Neural crest cell (in vitro differentiated cells): ENCODE results near the gene DGKH. TPM values are rescaled to one million over a fixed set of nuclear protein-coding genes. Genes with fewer than 3 reads are reported as not detected.
A peak's percentile ranks its signal among the peaks of the same experiment; 100 is the strongest.

ENCODE experiments used
- DNase-seq: peaks from one replicate; pipeline ENCODE4 v3.0.0; 2021; ENCODE audit warnings: low read depth, mixed read lengths, low spot score
- H3K27ac Mint-ChIP-seq: one replicate; pipeline ENCODE4 v1.8.0; 2021; ENCODE audit warnings: mild to moderate bottlenecking, mixed read lengths; ENCODE audit not compliant: unreplicated experiment
- H3K27me3 Mint-ChIP-seq: 2 replicates; pipeline ENCODE4 v1.8.0; 2021; ENCODE audit warnings: low read depth, mild to moderate bottlenecking, mixed read lengths
- H3K36me3 Mint-ChIP-seq: 2 replicates; pipeline ENCODE4 v1.8.0; 2021; ENCODE audit warnings: low read depth, mild to moderate bottlenecking, mixed read lengths
- H3K4me1 Mint-ChIP-seq: 2 replicates; pipeline ENCODE4 v1.8.0; 2021; ENCODE audit warnings: mixed read lengths
- H3K4me3 Mint-ChIP-seq: one replicate; pipeline ENCODE4 v1.8.0; 2021; ENCODE audit warnings: mild to moderate bottlenecking, mixed read lengths
- H3K9me3 Mint-ChIP-seq: 2 replicates; pipeline ENCODE4 v1.8.0; 2021; ENCODE audit warnings: mixed read lengths
- total RNA-seq: library from RNA; stranded (reverse); gene quantifications from 2 replicates; pipeline ENCODE4 v1.2.1, GENCODE V29; 2021
- TF ChIP-seq, protein P1 (sequence below): fragments of 200-600 bp; sonication (generic); conservative IDR thresholded peaks from 2 replicates; pipeline ENCODE4 v1.5.0; 2021; ENCODE audit warnings: antibody characterized with exemption, mild to moderate bottlenecking

Gene DGKH
- total RNA-seq, 1 donor from 2014 or later = 12.4 TPM

DNA sequence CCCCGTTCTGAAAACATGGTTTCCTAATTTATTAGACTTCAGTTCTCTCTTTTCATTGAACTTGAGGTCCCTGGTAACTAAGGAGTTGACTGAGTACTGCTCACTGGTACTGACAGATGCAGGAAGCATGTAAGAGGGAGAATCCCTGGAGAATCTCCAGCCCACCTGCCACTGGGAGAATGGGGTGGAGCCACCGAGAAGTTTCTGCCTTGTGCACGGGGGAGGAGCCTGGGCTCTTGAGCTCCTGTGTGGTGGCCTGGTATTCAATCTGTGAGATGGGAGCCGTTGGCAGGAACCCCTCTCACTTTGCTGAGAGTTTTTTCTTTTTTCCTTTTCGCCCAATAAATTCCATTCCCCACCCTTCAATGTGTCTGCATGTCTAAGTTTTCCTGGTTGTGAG lies 210.3 kb downstream of the DGKH start:
- H3K4me3 Mint-ChIP-seq = no peak overlapping the region
- TF ChIP-seq, protein P1, sequence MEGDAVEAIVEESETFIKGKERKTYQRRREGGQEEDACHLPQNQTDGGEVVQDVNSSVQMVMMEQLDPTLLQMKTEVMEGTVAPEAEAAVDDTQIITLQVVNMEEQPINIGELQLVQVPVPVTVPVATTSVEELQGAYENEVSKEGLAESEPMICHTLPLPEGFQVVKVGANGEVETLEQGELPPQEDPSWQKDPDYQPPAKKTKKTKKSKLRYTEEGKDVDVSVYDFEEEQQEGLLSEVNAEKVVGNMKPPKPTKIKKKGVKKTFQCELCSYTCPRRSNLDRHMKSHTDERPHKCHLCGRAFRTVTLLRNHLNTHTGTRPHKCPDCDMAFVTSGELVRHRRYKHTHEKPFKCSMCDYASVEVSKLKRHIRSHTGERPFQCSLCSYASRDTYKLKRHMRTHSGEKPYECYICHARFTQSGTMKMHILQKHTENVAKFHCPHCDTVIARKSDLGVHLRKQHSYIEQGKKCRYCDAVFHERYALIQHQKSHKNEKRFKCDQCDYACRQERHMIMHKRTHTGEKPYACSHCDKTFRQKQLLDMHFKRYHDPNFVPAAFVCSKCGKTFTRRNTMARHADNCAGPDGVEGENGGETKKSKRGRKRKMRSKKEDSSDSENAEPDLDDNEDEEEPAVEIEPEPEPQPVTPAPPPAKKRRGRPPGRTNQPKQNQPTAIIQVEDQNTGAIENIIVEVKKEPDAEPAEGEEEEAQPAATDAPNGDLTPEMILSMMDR = no peak
- H3K27me3 Mint-ChIP-seq = no peaks in the 10 kb centered on the region
- peaks cover 6% of the 10 kb centered on the region for H3K9me3 Mint-ChIP-seq
- H3K4me1 Mint-ChIP-seq = no peaks in the 10 kb centered on the region
- peaks cover 4% of the 10 kb centered on the region for H3K36me3 Mint-ChIP-seq
- no peak for DNase-seq
- H3K27ac Mint-ChIP-seq = no peak overlapping the region

DNA sequence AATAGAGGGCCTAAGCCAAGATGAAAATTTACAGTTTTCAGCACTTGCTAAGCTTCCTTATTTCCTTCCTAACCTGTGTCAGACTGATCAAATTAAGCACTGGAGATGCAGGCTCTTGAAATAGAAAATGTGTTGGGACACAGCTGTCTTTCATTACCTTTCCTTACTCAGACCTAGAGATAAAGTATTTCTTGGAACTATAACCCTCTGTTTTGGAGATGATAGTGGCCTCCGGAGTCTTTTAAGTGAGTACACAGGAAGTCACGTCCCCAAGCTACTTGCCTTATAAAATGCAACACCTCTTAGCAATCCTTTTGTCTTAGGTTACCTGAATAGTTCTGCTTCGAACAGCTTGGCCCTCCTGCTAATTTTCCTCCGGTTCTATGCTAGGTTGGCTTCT lies 211.1 kb downstream of the DGKH start:
- Mint-ChIP-seq H3K9me3 (peaks cover 6% of the 10 kb centered on the region), H3K4me3 (no peak overlapping the region), H3K27ac (no peak overlapping the region), H3K4me1 (no peaks in the 10 kb centered on the region), H3K27me3 (no peaks in the 10 kb centered on the region), H3K36me3 (peaks cover 4% of the 10 kb centered on the region)
- TF ChIP-seq, protein P1 = no peak
- DNase-seq = no peak

DNA sequence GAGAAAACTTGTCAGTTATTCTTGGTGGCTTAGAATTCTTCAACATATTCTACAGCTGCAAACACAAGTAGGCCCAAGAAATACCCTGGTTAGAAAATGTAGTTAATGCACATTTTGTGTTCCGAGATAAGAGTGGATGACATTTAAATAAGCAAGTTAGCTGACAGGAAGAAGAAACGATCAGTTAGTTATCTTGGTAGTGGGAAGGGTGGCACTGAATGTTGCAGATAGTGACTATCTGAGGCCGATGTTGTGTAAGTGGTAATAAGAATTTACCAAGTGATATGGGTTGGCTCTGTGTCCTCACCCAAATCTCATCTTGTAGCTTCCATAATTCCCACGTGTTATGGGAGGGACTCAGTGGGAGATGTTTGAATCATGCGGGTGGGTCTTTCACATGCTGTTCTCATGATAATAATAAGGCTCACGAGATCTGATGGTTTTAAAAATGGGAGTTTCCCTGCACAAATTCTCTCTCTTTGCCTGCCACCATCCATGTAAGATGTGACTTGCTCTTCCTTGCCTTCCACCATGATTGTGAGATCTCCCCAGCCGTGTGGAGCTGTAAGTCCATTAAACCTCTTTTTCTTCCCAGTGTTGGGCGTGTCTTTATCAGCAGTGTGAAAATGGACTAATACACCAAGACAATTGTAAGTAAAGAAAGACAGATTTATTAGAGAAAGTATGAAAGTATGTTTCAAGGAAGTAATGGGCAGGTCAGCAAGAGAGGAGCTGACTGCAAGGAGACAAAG lies 212.6 kb downstream of the DGKH start:
- no peak for DNase-seq
- Mint-ChIP-seq H3K27me3 (no peaks in the 10 kb centered on the region), H3K4me1 (no peaks in the 10 kb centered on the region), H3K9me3 (peaks cover 6% of the 10 kb centered on the region), H3K27ac (no peak overlapping the region), H3K4me3 (no peak overlapping the region), H3K36me3 (peaks cover 4% of the 10 kb centered on the region)
- TF ChIP-seq, protein P1 = no peak

DNA sequence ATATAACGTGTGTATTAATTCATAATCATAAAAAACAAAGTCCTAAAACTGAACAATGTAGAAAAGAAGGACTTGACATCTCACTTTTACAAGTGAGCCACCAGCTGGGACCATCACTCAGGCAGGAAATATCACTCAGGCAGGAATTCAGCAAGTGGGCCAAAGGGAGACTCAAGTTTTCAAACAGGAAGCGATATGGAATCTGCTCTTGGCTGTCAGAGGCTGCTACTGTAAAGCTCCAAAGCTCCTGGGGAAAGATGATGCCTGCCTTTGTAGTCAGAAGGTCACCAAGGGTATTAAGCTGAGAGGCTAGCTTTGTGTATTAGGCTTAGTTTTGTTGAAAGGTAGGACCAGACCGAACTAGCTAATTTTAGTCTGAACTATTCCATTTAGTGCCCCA lies 218.0 kb downstream of the DGKH start:
- Mint-ChIP-seq H3K27ac (no peak overlapping the region), H3K4me1 (peaks cover 10% of the 10 kb centered on the region), H3K36me3 (peaks cover 19% of the 10 kb centered on the region), H3K9me3 (peaks cover 15% of the 10 kb centered on the region), H3K27me3 (no peaks in the 10 kb centered on the region), H3K4me3 (no peak overlapping the region)
- no peak for DNase-seq
- TF ChIP-seq, protein P1 = no peak

DNA sequence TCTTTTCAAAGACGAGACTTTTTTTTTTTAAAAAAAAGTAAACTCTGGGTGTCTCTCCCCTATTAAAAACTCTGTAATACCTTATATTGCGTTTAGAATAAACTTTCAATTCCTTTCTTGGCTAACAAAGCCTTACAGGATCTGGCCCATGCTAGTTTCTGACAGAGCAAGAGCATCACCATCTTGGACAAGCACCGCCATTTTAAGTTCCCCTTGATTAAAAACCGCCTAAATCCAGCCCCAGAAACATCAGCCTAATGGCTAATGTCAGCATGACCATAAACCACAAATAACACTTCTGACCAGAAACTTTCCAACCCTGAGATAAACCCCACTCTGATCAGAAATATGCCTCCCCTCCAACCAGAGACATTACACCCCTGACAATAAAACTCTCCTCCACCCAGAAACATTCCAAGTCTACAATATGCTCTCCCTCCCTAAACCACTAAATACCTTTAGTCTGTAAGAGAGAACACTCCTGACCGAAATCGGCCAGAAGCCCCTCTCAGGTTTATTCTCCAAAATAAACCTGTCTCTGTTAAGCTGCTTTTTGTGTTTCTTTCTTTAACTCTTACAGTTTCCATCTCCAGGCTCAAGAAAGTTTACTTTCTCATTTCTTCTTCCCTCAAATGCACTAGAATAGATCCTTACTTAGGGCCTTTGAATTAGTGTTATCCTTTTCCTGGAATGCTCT lies 221.9 kb downstream of the DGKH start:
- Mint-ChIP-seq H3K4me1 (peaks cover 34% of the 10 kb centered on the region), H3K27me3 (no peaks in the 10 kb centered on the region), H3K9me3 (peaks cover 13% of the 10 kb centered on the region), H3K4me3 (peak overlapping the region; percentile 99), H3K36me3 (peaks cover 21% of the 10 kb centered on the region), H3K27ac (peak overlapping the region; percentile 10)
- TF ChIP-seq, protein P1 = no peak
- DNase-seq = no peak
